ENCODE measurements around the gene TOR1AIP2. TPM values are rescaled to one million over a fixed set of nuclear protein-coding genes. Genes with fewer than 3 reads are reported as not detected.

TOR1AIP2 gene
- total and polyA plus RNA-seq, 2 of the 8 experiments (the other 6 are each of a cell fraction or from before 2014, with no cell fraction given), result 12.1 to 75.2 TPM

DNA sequence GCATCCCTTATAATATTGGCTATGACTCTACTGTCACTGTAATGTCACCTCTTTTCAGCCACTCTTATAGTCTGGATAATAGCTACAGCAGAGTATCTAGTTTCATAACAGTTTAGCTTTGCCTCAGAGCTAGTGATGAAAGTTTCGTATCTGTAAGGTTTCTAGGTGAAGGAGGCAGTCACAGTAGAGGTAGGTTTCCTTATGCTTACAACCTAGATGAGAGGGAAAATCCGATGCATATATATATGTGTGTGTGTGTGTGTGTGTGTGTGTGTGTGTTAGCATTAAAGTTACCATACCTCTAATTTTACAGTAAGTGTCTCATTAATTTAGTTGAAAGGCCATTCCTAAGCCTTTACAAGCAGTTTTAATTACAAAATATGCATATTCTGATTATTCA is 2.2 kb upstream of the TOR1AIP2 start (continued):
- TF ChIP-seq CHD7 (IDR thresholded peaks at IDR 0.05; ENCODE audit: insufficient replicate concordance, low read length), result no peak
- no peak for TF ChIP-seq CTBP2 (IDR thresholded peaks at IDR 0.05; ENCODE audit: borderline replicate concordance, insufficient read depth, insufficient read length, low read length)
- no peak for TF ChIP-seq HDAC6 (IDR thresholded peaks at IDR 0.05; ENCODE audit: low read depth, low read length)
- TF ChIP-seq CTCF (IDR thresholded peaks at IDR 0.05; ENCODE audit: control extremely low read depth in 1 of 3, insufficient read depth in 1 of 3, low read depth in 1 of 3, low read length in 3 of 3), result no peak
- no peak for TF ChIP-seq TAF1 (IDR thresholded peaks at IDR 0.05; ENCODE audit: low read depth, low read length)
- TF ChIP-seq ASH2L (IDR thresholded peaks at IDR 0.05; ENCODE audit: low read length), result no peak
- no peak for TF ChIP-seq JUND (IDR thresholded peaks at IDR 0.05; ENCODE audit: low read length)
- TF ChIP-seq POLR2A (IDR thresholded peaks at IDR 0.05; ENCODE audit: control extremely low read depth in 1 of 2, low read depth in 2 of 2, low read length in 2 of 2), result no peak
- no peak for TF ChIP-seq TEAD4 (IDR thresholded peaks at IDR 0.05; ENCODE audit: low read depth, low read length)

Data from H1 (cell line).